GM12801 (cell line): Measurements from ENCODE around the gene ATP13A4.

ENCODE experiments used
- TF ChIP-seq, protein P1 (sequence below): IDR thresholded peaks from one replicate; pipeline ENCODE4 v1.5.1; 2011; ENCODE audit warnings: control low read depth; ENCODE audit not compliant: insufficient read length; ENCODE audit errors: extremely low read depth

Gene ATP13A4

DNA sequence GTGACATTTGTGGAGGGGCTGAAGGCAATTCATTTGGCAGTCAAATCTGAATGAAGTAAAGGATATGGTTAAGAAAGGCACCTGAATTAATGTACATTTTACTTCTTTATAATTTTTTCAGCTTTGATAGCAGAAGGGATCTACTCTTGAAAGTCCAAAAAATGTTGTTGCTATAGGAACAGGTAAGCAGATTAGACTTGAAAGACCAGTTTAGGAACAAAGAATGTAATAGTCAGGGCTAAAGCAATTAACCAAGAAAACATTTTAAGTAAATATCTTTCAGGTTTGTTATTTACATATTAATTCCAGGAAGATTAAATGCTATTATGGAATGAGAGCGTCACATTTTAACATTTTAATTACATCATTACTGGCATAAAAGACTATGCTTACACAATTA is 1.1 kb downstream of the ATP13A4 start:
- TF ChIP-seq, protein P1, sequence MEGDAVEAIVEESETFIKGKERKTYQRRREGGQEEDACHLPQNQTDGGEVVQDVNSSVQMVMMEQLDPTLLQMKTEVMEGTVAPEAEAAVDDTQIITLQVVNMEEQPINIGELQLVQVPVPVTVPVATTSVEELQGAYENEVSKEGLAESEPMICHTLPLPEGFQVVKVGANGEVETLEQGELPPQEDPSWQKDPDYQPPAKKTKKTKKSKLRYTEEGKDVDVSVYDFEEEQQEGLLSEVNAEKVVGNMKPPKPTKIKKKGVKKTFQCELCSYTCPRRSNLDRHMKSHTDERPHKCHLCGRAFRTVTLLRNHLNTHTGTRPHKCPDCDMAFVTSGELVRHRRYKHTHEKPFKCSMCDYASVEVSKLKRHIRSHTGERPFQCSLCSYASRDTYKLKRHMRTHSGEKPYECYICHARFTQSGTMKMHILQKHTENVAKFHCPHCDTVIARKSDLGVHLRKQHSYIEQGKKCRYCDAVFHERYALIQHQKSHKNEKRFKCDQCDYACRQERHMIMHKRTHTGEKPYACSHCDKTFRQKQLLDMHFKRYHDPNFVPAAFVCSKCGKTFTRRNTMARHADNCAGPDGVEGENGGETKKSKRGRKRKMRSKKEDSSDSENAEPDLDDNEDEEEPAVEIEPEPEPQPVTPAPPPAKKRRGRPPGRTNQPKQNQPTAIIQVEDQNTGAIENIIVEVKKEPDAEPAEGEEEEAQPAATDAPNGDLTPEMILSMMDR, result no peak

- TF ChIP-seq, protein P1, result no peak
Observed at GRCh38 chr3:193552923-193553322, 1.8 kb downstream of the ATP13A4 start.

GRCh38 chr3:193548406-193548805 is 6.3 kb downstream of the ATP13A4 start:
- TF ChIP-seq, protein P1, result no peak

DNA sequence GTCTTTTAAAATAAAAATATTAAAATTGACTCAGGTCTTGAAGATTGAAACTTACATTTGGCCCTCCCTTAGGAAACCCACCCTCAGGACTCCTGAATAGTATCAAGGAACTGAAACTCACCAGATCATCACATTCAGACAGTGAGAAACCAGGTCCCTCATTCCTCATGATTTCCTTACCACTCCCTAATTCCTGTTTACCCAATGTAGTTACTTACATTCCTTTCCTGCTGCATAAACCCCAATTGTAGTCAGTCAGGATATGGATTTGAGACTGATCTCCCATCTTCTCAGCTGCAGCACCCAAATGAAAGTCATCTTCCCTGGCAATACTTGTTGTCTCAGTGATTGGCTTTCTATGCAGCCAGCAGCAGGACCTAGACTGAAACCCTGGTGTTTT is 8.6 kb downstream of the ATP13A4 start:
- TF ChIP-seq, protein P1, result no peak

GRCh38 chr3:193545304-193545703 is 9.4 kb downstream of the ATP13A4 start:
- TF ChIP-seq, protein P1, result no peak

GRCh38 chr3:193544289-193544688 is 10.4 kb downstream of the ATP13A4 start:
- TF ChIP-seq, protein P1, result no peak

GRCh38 chr3:193530231-193531165 is 24.2 kb downstream of the ATP13A4 start:
- TF ChIP-seq, protein P1, result no peak
